Jurkat, Clone E6-1 (cell line): ENCODE results near the gene IFNL3.
"Not testable (repeated sequence)": the region's sequence is repeated elsewhere in the genome, so short reads cannot be mapped to it uniquely, and the experiment has no call there.

Experiments
- DNase-seq: peaks from one replicate; pipeline ENCODE4 v3.0.0-alpha.2; 2011; ENCODE audit warnings: low read depth, low spot score
- H3K4me3 ChIP-seq: 2 replicates; pipeline ENCODE4 v1.5.1; 2011; ENCODE audit warnings: mild to moderate bottlenecking, low read length, control low read depth, moderate library complexity

Gene IFNL3

DNA sequence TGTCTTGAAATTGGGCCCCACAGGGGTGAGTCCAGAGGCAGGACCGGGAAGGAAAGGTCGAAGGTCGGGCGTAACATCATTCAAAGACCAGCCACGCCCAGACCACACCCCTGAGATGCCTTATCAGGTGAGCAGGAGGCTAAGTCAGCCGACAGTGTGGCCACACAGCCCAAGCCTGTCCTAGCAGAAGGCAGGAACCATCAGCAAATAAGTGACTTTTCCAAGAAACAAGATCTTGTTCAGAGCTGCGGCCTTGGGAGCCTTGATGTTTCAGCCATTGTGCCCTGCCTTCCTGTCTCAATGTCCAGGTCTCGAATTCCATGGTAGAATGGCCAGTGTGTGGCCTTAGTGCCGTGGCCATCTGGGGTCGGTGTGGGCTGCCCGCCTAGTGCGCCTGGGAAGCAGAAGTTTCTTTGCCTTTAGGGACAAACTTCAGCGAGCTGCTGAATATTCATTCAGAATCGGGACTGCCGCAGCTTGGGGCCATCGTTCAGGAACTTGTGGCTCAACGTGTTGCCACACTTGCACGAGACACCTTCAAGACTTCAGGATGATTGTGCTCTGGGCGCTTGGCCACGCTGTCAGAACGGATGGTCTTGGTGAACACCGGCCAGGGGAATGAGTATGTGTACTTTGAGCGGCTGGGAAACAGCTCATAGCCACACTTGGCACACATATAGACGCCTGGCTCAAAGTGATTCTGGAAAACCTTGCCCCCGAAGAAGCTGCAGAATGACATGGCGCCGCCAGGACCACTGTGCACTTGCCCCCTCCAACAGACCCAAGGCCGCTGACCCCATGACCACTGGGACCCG is 9.9 kb upstream of the IFNL3 start:
- H3K4me3 ChIP-seq = no peak overlapping the region
- DNase-seq = no peak

- no peak for DNase-seq
Measured at GRCh38 chr19:39253374-39254149, 8.8 kb upstream of the IFNL3 start.

GRCh38 chr19:39252458-39252857 is 7.7 kb upstream of the IFNL3 start:
- H3K4me3 ChIP-seq = no peak overlapping the region
- DNase-seq = peak; percentile 88

More at GRCh38 chr19:39253374-39254149, 8.8 kb upstream of the IFNL3 start:
- H3K4me3 ChIP-seq = no peak overlapping the region

GRCh38 chr19:39251846-39252245 is 7.0 kb upstream of the IFNL3 start:
- no peak overlapping the region for H3K4me3 ChIP-seq
- DNase-seq = peak; percentile 35

DNA sequence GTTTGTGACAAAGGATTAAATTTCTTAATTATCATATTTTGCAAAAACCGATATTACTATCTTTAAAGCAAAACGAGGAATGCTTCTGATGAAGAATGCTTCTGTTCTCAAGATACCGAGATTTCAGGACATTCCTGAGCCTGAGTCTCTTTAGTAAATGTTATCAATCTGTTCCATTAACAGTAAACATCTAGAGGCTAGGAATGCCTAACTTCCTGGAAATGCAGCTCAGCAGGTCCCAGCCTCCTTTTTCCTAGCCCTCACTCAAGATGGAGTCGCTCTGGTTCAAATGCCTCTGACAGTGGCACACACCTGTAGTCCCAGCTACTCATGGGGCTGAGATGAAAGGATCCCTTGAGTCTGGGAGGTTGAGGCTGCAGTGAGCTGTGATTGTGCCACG is 6.3 kb upstream of the IFNL3 start:
- no peak for DNase-seq
- H3K4me3 ChIP-seq = no peak overlapping the region

DNA sequence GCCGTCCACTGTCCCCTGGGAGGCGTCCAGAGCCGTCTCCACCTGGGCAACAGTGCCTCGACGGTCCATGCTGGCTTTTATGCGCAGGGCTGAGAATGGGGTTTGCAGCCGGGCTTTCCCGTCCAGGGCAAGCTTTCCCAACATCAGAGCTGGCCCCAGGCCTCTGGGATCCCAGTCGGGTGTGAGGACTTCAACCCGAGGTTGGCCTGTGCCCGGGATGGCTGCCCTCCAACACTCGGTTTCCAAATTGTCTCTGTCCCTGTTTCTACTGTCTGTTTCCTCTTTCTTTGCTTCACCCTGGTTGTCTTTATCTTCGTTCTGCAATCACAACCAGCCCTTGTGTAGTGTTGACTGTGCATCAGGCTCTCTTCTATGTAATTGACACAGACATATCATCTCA is 4.0 kb upstream of the IFNL3 start, which contains the start of gene IFNL4:
IFNL4 (minus strand) TSS at position 51 of the 400 bp plus-strand sequence.
- no peak within 1 kb of the TSS for H3K4me3 ChIP-seq
- DNase-seq = no peak

GRCh38 chr19:39247701-39248664 is 3.2 kb upstream of the IFNL3 start:
- H3K4me3 ChIP-seq = no peak overlapping the region
- DNase-seq = no peak

DNA sequence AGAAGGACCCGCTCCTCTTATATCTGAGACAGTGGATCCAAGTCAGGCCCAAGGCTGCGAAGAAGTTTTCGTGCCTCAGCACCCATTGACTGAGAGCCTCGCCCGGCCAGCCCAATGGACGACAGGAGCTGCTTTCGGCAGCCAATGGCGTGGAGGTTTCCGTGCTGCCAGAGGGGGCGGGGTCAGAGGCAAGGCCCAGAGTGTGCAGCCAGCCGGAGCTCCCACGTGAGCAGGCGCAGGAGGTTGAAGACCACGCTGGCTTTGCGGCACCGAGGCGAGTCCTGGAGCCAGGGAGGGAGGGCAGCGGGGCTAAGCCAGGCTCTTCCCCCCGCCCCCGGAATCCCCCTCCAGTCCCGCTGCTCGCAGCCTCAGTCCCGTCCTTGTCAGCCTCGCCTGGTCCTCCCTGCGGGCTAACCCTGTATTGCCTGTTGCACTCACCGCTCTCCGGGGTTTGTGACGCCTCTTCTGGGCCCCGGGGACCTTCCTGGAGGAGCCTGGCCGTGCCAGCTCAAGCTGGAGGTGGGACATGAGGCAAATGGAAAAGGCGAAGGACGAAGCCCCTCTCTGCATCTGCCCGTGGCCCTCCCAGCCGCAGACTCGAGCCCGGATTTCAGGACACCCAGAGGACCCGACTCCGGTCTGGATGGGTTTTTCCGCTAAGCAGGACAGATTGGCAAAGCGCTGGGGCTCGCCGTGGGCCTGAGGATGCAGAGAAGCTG is 2.3 kb upstream of the IFNL3 start:
- no peak overlapping the region for H3K4me3 ChIP-seq
- DNase-seq = no peak

GRCh38 chr19:39245166-39245565 is 360 bp upstream of the IFNL3 start:
- not testable (repeated sequence) for DNase-seq, H3K4me3 ChIP-seq

GRCh38 chr19:39243741-39244140 is 1.1 kb downstream of the IFNL3 start:
- not testable (repeated sequence) for DNase-seq, H3K4me3 ChIP-seq

DNA sequence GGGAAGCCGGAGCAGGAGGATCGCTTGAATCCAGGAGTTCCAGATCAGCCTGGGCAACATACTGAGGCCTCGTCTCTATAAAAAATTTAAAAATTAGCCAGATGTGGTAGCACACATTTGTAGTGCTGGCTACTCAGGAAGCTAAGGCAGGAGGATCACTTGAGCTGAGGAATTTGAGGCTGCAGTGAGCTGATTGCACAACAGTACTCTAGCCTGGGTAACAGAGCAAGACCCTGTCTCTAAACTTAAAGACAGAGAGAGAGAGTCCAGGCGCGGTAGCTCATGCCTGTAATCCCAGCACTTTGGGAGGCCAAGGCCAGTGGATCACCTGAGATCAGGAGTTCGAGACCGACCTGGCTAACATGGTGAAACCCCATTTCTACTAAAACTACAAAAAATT is 4.4 kb downstream of the IFNL3 start:
- DNase-seq = no peak
- no peak overlapping the region for H3K4me3 ChIP-seq

DNA sequence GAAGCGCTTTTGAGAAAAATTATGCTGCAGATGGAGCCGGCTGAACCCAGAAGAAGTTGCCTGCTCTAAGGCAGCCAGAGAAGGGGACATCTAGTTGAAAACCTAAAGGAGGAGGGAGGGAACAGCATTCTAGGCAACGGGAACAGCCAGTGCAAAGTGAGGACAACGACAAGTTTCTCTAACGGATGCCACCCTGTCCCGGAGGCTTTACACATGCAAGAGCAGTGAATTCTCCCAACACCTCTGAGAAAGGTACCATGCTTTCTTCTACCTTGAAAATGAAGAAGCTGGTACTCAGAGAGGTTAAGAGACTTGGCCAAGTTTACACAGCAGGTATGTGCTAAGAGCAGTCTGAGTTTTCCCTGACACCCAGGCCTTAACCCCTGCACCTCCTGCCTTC is 5.9 kb downstream of the IFNL3 start:
- DNase-seq = no peak
- H3K4me3 ChIP-seq = no peak overlapping the region

GRCh38 chr19:39238209-39238608 is 6.6 kb downstream of the IFNL3 start:
- no peak overlapping the region for H3K4me3 ChIP-seq
- no peak for DNase-seq

DNA sequence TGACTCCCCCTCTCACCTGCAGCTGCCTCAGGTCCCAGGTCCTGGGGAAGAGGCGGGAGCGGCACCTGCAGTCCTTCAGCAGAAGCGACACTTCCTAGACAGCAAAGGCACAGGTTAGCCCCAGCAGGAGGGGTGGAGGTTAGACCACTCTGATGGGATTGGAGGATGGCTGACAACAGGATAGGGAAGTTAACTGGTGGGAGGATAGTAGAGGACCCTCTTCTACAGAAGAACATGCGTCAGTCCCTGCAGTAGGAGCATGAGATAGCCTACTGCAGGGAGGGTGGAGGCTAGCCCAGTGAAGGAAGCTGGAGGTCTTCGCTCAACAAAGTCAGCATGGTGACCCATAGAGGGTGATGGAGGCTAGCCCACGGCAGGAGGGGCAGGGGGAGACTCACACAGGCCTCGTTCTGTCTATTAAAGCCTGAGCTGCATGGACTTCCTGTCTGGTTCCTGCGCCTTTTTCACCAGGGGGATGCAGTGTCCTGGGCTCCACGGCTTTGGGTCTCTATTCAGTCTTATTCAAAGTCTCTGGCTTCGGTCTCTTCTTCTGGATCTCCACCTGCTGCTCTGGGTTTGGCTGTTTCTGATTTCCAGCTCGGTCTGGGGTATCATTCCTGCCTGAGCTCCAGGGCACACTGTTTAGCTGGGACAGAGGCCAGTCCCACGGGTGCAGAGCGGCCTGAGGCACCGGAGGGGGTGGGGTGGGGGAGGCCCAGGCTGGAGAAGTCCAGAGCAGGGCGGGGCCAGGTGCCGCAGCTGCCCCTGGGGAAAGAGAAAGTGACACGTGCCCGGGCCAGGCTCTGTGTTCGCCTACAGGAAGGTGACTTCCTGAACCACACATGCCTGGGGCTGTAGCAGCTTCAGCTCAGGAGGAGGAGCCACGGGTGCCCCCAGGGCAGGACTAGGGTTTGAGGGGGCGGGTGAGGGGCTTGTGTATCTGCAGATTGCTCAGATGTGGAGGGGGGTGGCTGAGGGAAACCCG is 7.3 kb downstream of the IFNL3 start:
- peak overlapping the region; percentile 35 for H3K4me3 ChIP-seq
- DNase-seq = peak; percentile 65

GRCh38 chr19:39236527-39236926 is 8.3 kb downstream of the IFNL3 start:
- no peak overlapping the region for H3K4me3 ChIP-seq
- DNase-seq = no peak

DNA sequence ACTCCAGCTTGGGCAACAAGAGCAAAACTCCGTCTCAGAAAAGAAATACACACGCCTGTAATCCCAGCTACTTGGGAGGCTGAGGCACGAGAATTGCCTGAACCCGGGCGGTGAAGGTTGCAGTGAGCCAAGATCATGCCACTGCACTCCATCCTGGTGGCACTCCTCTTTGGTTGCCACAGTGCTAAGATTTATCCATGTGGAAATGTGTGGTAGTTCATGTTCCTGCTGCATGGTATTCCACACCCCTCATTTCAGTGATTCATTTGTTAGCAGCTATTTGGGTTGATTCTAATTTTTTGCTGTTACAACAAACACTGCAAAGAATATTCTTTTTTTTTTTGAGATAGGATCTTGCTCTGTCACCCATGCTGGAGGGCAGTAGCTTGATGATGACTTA is 12.1 kb downstream of the IFNL3 start:
- no peak for DNase-seq
- H3K4me3 ChIP-seq = no peak overlapping the region

DNA sequence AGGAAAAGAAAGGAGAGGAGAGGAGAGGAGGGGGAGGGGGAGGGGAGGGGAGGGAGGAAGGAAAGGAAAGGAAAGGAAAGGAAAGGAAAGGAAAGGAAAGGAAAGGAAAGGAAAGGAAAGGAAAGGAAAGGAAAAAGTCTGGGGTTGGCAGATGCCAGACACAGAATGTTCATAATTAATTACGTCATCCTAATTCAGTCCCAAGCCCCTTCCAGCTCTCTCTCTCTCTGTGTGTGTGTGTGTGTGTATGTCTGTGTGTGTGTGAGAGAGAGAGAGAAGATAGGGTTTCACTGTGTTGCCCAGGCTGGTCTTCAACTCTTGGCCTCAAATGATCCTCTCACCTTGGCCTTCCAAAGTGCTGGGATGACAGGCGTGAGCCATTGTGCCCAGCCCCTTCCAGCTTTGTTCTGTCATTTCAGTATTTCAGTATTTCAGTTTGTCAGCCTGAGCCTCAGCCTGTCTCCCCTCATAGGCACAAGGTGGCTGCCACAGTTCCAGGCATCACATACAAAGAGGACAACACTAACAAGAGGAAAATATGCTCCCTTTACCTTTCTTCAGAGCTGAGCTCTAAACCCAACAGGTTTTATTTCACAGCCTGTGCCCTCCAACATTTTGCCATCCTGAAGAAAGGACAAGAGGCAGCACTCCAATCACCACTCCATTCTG is 14.6 kb downstream of the IFNL3 start:
- H3K4me3 ChIP-seq = no peak overlapping the region
- DNase-seq = no peak
